AML-193 (cell line): ENCODE measurements around the gene NBAS.

Experiments used
- DNase-seq, 2 experiments: peaks; one replicate each; lab custom pipeline; 2025; lab: John Stamatoyannopoulos, UW

NBAS gene

GRCh38 chr2:15163326-15163725 is 397.8 kb downstream of the NBAS start:
- DNase-seq, result no peak

- no peak for DNase-seq
These were observed 398.5 kb downstream of the NBAS start for GRCh38 chr2:15162620-15163019.

- no peak for DNase-seq
These were observed 400.7 kb downstream of the NBAS start for GRCh38 chr2:15160201-15160991.

GRCh38 chr2:15159751-15160177 is 401.4 kb downstream of the NBAS start:
- peak; percentile 29 to 51 for DNase-seq

- DNase-seq, result no peak
These were observed 401.9 kb downstream of the NBAS start for GRCh38 chr2:15159206-15159605.

GRCh38 chr2:15158532-15158931 is 402.6 kb downstream of the NBAS start:
- DNase-seq, result no peak

GRCh38 chr2:15158100-15158499 is 403.0 kb downstream of the NBAS start:
- no peak for DNase-seq

GRCh38 chr2:15155959-15156574 is 405.1 kb downstream of the NBAS start:
- no peak for DNase-seq

- no peak for DNase-seq
These were observed 406.8 kb downstream of the NBAS start for GRCh38 chr2:15154297-15154696.

GRCh38 chr2:15152382-15152781 is 408.8 kb downstream of the NBAS start:
- DNase-seq, result no peak

GRCh38 chr2:15149063-15149462 is 412.1 kb downstream of the NBAS start:
- no peak for DNase-seq

- DNase-seq, result no peak
These were observed 413.5 kb downstream of the NBAS start for GRCh38 chr2:15147591-15147990.

GRCh38 chr2:15146960-15147359 is 414.2 kb downstream of the NBAS start:
- no peak for DNase-seq

- DNase-seq, result no peak
These were observed 415.2 kb downstream of the NBAS start for GRCh38 chr2:15145919-15146318.

- no peak for DNase-seq
These were observed 415.9 kb downstream of the NBAS start for GRCh38 chr2:15145046-15145817.

GRCh38 chr2:15142069-15142689 is 419.0 kb downstream of the NBAS start:
- no peak for DNase-seq

GRCh38 chr2:15141211-15141610 is 419.9 kb downstream of the NBAS start:
- no peak for DNase-seq

- no peak for DNase-seq
These were observed 424.5 kb downstream of the NBAS start for GRCh38 chr2:15136639-15137038.

- no peak for DNase-seq
These were observed 426.2 kb downstream of the NBAS start for GRCh38 chr2:15134957-15135356.

- peak; percentile 60 to 73 for DNase-seq
These were observed 427.7 kb downstream of the NBAS start for GRCh38 chr2:15133461-15133860.

- DNase-seq, result no peak
These were observed 432.3 kb downstream of the NBAS start for GRCh38 chr2:15128846-15129245.

GRCh38 chr2:15127876-15128275 is 433.3 kb downstream of the NBAS start:
- DNase-seq, result no peak
